Stomach smooth muscle (tissue), 2 donors: ENCODE measurements around the gene PLPP4.

Source experiments
- H3K27ac ChIP-seq: one replicate; pipeline ENCODE4 v1.7.0; 2013; ENCODE audit warnings: mild to moderate bottlenecking, low read length, inconsistent platforms
- H3K27me3 ChIP-seq, 2 donors: one replicate each; pipeline ENCODE4 v1.7.0; 2013; ENCODE audit warnings: low read length in 2 of 2; ENCODE audit not compliant: insufficient read depth in 2 of 2, control insufficient read depth in 1 of 2
- H3K36me3 ChIP-seq, 2 donors: one replicate each; pipeline ENCODE4 v1.7.0; 2013; ENCODE audit warnings: low read length in 2 of 2; ENCODE audit not compliant: control insufficient read depth in 2 of 2, insufficient read depth in 2 of 2
- H3K4me1 ChIP-seq: one replicate; pipeline ENCODE4 v1.7.0; 2013; ENCODE audit warnings: low read length; ENCODE audit not compliant: control insufficient read depth, insufficient read depth
- H3K4me3 ChIP-seq, 2 donors: one replicate each; pipeline ENCODE4 v1.7.0; 2013; ENCODE audit warnings: low read length in 2 of 2
- H3K9ac ChIP-seq, 2 donors: one replicate each; pipeline ENCODE4 v1.7.0; 2013; ENCODE audit warnings: low read length in 2 of 2, mild to moderate bottlenecking in 1 of 2
- H3K9me3 ChIP-seq, 2 donors: one replicate each; pipeline ENCODE4 v1.7.0; 2013; ENCODE audit warnings: low read length in 2 of 2; ENCODE audit not compliant: control insufficient read depth in 2 of 2
- donor health status: healthy.
- donor health status: Pancreatic carcinoma.

Gene PLPP4

DNA sequence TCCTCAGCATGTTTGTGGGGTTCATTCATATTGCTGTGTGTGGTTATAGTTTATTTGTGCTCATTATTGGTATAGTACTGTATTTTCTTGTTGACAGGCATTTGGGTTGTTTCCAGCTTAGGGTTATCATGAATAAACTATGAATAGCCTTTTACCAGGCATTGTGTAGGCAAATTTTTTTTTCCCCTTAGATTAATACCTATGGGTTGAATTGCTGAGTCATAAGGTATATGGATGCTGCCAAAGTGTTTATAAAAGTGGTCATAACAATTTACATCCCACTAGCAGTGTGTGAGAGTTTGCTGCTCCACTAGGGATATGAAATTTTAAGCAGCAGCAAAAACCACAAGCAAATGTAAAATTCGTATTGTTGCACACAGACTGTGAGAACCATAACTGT lies 175.0 kb downstream of the PLPP4 start:
- H3K4me1 ChIP-seq, result peaks cover 7% of the 10 kb centered on the region
- no peak overlapping the region for H3K4me3 ChIP-seq
- H3K27me3 ChIP-seq, result no peaks in the 10 kb centered on the region
- H3K9ac ChIP-seq, result no peak overlapping the region
- peaks cover 4 to 5% of the 10 kb centered on the region in 2 donors for H3K9me3 ChIP-seq
- no peak overlapping the region for H3K27ac ChIP-seq
- H3K36me3 ChIP-seq, result no peaks in the 10 kb centered on the region

DNA sequence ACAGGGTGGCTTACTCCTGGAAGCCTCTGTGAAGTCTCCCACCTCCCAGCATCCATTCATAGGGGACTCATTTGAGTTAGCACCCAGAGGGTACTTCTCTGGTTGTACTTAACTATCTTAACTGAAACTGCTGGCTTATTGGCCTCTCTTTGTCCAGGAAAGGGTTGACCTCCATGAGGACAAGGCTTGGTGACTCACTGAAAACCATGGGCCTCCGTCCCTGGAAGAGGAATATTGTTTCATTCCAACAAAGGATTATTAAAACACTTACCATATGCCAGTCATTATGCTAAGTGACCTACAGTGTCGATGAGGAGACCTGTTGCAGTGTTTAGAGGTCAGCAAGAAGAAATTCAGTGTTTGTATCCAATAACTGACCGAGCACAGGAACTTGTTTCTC lies 175.9 kb downstream of the PLPP4 start:
- H3K36me3 ChIP-seq, result no peaks in the 10 kb centered on the region
- no peak overlapping the region for H3K27ac ChIP-seq
- H3K9ac ChIP-seq, result no peak overlapping the region
- no peaks in the 10 kb centered on the region for H3K27me3 ChIP-seq
- peaks cover 4 to 5% of the 10 kb centered on the region in 2 donors for H3K9me3 ChIP-seq
- peaks cover 7% of the 10 kb centered on the region for H3K4me1 ChIP-seq
- no peak overlapping the region for H3K4me3 ChIP-seq

- no peaks in the 10 kb centered on the region for H3K27me3 ChIP-seq
- H3K27ac ChIP-seq, result no peak overlapping the region
- H3K4me1 ChIP-seq, result peaks cover 7% of the 10 kb centered on the region
- no peak overlapping the region for H3K9ac ChIP-seq
- H3K9me3 ChIP-seq, result no peaks in the 10 kb centered on the region
- H3K36me3 ChIP-seq, result no peaks in the 10 kb centered on the region
- no peak overlapping the region for H3K4me3 ChIP-seq
Measured at GRCh38 chr10:120634659-120635058, 177.6 kb downstream of the PLPP4 start.
